Loucy (cell line): ENCODE data around the gene PLSCR1.

Source experiments
- H2AFZ ChIP-seq: fragments of 200-600 bp; sonication (generic); 2 replicates; pipeline ENCODE4 v1.6.0; 2016; ENCODE audit warnings: antibody characterized with exemption, mild to moderate bottlenecking, low read length, moderate library complexity
- H3F3A ChIP-seq: fragments of 200-600 bp; 2 replicates; pipeline ENCODE4 v1.6.0; 2016; ENCODE audit warnings: antibody characterized with exemption, low read depth, mild to moderate bottlenecking
- H3K27me3 ChIP-seq: fragments of 200-600 bp; sonication (generic); 2 replicates; pipeline ENCODE4 v1.6.1; 2014; ENCODE audit warnings: low read length, mild to moderate bottlenecking; ENCODE audit not compliant: insufficient read depth, poor library complexity, severe bottlenecking
- H3K36me3 ChIP-seq: fragments of 200-600 bp; sonication (generic); 2 replicates; pipeline ENCODE4 v1.6.1; 2016; ENCODE audit warnings: low read length; ENCODE audit not compliant: insufficient read depth
- H3K4me1 ChIP-seq: fragments of 200-600 bp; sonication (generic); 2 replicates; pipeline ENCODE4 v1.5.1; 2014; ENCODE audit warnings: low read length, mild to moderate bottlenecking; ENCODE audit not compliant: insufficient read depth, poor library complexity, severe bottlenecking
- H3K4me2 ChIP-seq: fragments of 200-600 bp; sonication (generic); 2 replicates; pipeline ENCODE4 v1.6.0; 2014; ENCODE audit warnings: antibody characterized with exemption, low read length, low read depth, mild to moderate bottlenecking; ENCODE audit not compliant: poor library complexity, severe bottlenecking
- H3K4me3 ChIP-seq: fragments of 200-600 bp; sonication (generic); 2 replicates; pipeline ENCODE4 v1.5.1; 2014; ENCODE audit warnings: low read length, mild to moderate bottlenecking, mixed read lengths; ENCODE audit not compliant: poor library complexity, severe bottlenecking
- H3K79me2 ChIP-seq: fragments of 200-600 bp; sonication (generic); 2 replicates; pipeline ENCODE4 v1.6.1; 2014; ENCODE audit warnings: low read length; ENCODE audit not compliant: insufficient read depth
- H3K9ac ChIP-seq: fragments of 200-600 bp; sonication (generic); 2 replicates; pipeline ENCODE4 v1.6.0; 2014; ENCODE audit warnings: mild to moderate bottlenecking, low read depth, low read length, moderate library complexity; ENCODE audit not compliant: poor library complexity, severe bottlenecking
- H3K9me2 ChIP-seq: fragments of 200-600 bp; sonication (generic); replicated peaks from 2 replicates; pipeline ENCODE4 v1.6.1; 2016; ENCODE audit warnings: low read depth, low read length, mixed read lengths
- H3K9me3 ChIP-seq: fragments of 200-600 bp; sonication (generic); 2 replicates; pipeline ENCODE4 v1.6.1; 2014; ENCODE audit warnings: mild to moderate bottlenecking, antibody characterized with exemption, low read length, low read depth; ENCODE audit not compliant: insufficient read depth
- H4K20me1 ChIP-seq: fragments of 200-600 bp; sonication (generic); 2 replicates; pipeline ENCODE4 v1.6.0; 2014; ENCODE audit warnings: antibody characterized with exemption, low read length, mild to moderate bottlenecking; ENCODE audit not compliant: insufficient read depth, poor library complexity, severe bottlenecking
- CTCF ChIP-seq: fragments of 200-600 bp; sonication (generic); conservative IDR thresholded peaks from 2 replicates; pipeline ENCODE4 v1.5.1; 2014; ENCODE audit warnings: mild to moderate bottlenecking, antibody characterized with exemption, low read length
- EZH2phosphoT487 ChIP-seq: fragments of 200-600 bp; IDR thresholded peaks from 2 replicates; pipeline ENCODE4 v1.6.1; 2018; ENCODE audit warnings: antibody characterized with exemption, mild to moderate bottlenecking, moderate library complexity, borderline replicate concordance

The PLSCR1 gene

GRCh38 chr3:146574173-146574572 is 29.8 kb upstream of the PLSCR1 start:
- no peak for TF ChIP-seq EZH2phosphoT487
- TF ChIP-seq CTCF: no peak
- Histone ChIP-seq H2AFZ (no peak overlapping the region), H3K9me2 (no peaks in the 10 kb centered on the region)

GRCh38 chr3:146569314-146569713 is 24.9 kb upstream of the PLSCR1 start:
- Histone ChIP-seq H3F3A (no peaks in the 10 kb centered on the region), H3K4me3 (no peak overlapping the region), H3K79me2 (no peaks in the 10 kb centered on the region), H3K9me2 (no peaks in the 10 kb centered on the region), H2AFZ (no peak overlapping the region), H3K9ac (no peak overlapping the region), H3K4me2 (no peak overlapping the region), H3K27me3 (no peaks in the 10 kb centered on the region), H3K9me3 (no peaks in the 10 kb centered on the region), H4K20me1 (no peaks in the 10 kb centered on the region), H3K36me3 (no peaks in the 10 kb centered on the region), H3K4me1 (no peaks in the 10 kb centered on the region)
- TF ChIP-seq CTCF: no peak
- no peak for TF ChIP-seq EZH2phosphoT487

More at GRCh38 chr3:146574173-146574572, 29.8 kb upstream of the PLSCR1 start:
- Histone ChIP-seq H3K4me2 (no peak overlapping the region), H3K9me3 (no peaks in the 10 kb centered on the region), H3K9ac (no peak overlapping the region), H3K36me3 (no peaks in the 10 kb centered on the region), H4K20me1 (no peaks in the 10 kb centered on the region), H3K27me3 (no peaks in the 10 kb centered on the region), H3K4me1 (no peaks in the 10 kb centered on the region), H3K79me2 (no peaks in the 10 kb centered on the region), H3K4me3 (no peak overlapping the region), H3F3A (no peaks in the 10 kb centered on the region)

- H3K79me2 ChIP-seq: no peaks in the 10 kb centered on the region
- H3K36me3 ChIP-seq: no peaks in the 10 kb centered on the region
- no peaks in the 10 kb centered on the region for H4K20me1 ChIP-seq
- H3K4me1 ChIP-seq: no peaks in the 10 kb centered on the region
- H3K4me2 ChIP-seq: no peak overlapping the region
- no peak overlapping the region for H3K9ac ChIP-seq
- no peaks in the 10 kb centered on the region for H3K27me3 ChIP-seq
- TF ChIP-seq CTCF (no peak), EZH2phosphoT487 (no peak)
- no peaks in the 10 kb centered on the region for H3K9me2 ChIP-seq
- H3K9me3 ChIP-seq: no peaks in the 10 kb centered on the region
- H2AFZ ChIP-seq: no peak overlapping the region
- H3K4me3 ChIP-seq: no peak overlapping the region
- no peaks in the 10 kb centered on the region for H3F3A ChIP-seq
These were observed 21.7 kb upstream of the PLSCR1 start for GRCh38 chr3:146566138-146566537.
